ENCODE results near the gene RAG2.

RAG2 gene

DNA sequence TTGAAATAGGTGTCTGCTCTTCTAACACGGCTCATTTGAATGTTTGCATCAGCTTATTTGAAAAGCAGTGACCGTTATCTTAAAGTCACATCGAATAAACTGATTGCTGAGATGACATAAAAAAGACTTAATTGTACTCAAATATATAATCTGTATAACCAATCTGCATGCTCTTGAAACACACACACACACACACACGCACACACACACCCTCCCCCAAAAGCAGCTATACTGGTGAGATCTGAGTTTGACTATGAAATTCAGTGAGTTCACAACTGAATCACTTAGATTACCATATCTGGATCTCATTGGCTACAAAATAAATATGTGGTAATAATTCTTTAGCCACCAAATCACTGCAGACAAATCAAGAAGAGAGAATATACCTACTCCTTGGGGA is 7.5 kb downstream of the RAG2 start:
- H3K79me2 ChIP-seq (ENCODE audit: insufficient read depth, low read depth): no peaks in the 10 kb centered on the region
- H3K36me3 ChIP-seq (ENCODE audit: insufficient read depth): no peaks in the 10 kb centered on the region

DNA sequence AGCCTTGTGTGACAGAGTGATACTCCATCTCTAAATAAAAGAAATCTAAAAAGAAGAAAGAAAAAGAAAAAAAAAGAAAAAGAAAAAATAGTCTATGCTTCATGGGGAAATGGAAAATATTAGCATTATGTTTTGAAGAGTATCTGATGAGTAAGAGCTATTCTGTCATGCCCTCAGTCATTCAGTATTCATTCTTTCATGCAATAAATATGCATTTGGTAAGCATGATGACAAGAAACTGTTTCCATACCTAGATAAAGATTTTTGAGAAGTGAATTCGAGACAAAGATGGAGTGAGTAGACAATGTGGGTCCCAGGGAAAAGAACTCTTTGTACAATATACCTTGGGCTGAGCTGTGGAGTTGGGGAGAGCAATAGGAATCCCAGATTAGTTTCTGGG is 9.9 kb downstream of the RAG2 start:
- no peaks in the 10 kb centered on the region for H3K27me3 ChIP-seq (ENCODE audit: insufficient read depth, low read depth)
- no peak overlapping the region for H3K4me3 ChIP-seq (IDR thresholded peaks at IDR 0.05; ENCODE audit: insufficient read depth, low read depth, low read length)
- H3K4me1 ChIP-seq (ENCODE audit: low read depth, poor library complexity, severe bottlenecking): no peaks in the 10 kb centered on the region
- H2AFZ ChIP-seq (ENCODE audit: low read depth): no peak overlapping the region
- H3K36me3 ChIP-seq (ENCODE audit: insufficient read depth): no peaks in the 10 kb centered on the region
- H3K4me2 ChIP-seq: no peak overlapping the region
- H4K20me1 ChIP-seq (ENCODE audit: insufficient read depth): no peaks in the 10 kb centered on the region
- no peak overlapping the region for H3K27ac ChIP-seq
- H3K9ac ChIP-seq: no peak overlapping the region
- TF ChIP-seq, protein P1, sequence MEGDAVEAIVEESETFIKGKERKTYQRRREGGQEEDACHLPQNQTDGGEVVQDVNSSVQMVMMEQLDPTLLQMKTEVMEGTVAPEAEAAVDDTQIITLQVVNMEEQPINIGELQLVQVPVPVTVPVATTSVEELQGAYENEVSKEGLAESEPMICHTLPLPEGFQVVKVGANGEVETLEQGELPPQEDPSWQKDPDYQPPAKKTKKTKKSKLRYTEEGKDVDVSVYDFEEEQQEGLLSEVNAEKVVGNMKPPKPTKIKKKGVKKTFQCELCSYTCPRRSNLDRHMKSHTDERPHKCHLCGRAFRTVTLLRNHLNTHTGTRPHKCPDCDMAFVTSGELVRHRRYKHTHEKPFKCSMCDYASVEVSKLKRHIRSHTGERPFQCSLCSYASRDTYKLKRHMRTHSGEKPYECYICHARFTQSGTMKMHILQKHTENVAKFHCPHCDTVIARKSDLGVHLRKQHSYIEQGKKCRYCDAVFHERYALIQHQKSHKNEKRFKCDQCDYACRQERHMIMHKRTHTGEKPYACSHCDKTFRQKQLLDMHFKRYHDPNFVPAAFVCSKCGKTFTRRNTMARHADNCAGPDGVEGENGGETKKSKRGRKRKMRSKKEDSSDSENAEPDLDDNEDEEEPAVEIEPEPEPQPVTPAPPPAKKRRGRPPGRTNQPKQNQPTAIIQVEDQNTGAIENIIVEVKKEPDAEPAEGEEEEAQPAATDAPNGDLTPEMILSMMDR (conservative IDR thresholded peaks at IDR 0.05; ENCODE audit: low read depth, low read length): no peak
- no peaks in the 10 kb centered on the region for H3K79me2 ChIP-seq (ENCODE audit: insufficient read depth, low read depth)

More for the DNA sequence above, 7.5 kb downstream of the RAG2 start:
- Histone ChIP-seq H3K27ac (no peak overlapping the region), H3K27me3 (ENCODE audit: insufficient read depth, low read depth) (no peaks in the 10 kb centered on the region), H4K20me1 (ENCODE audit: insufficient read depth) (no peaks in the 10 kb centered on the region), H3K4me2 (no peak overlapping the region), H3K9ac (no peak overlapping the region), H3K4me1 (ENCODE audit: low read depth, poor library complexity, severe bottlenecking) (no peaks in the 10 kb centered on the region), H3K4me3 (IDR thresholded peaks at IDR 0.05; ENCODE audit: insufficient read depth, low read depth, low read length) (no peak overlapping the region), H2AFZ (ENCODE audit: low read depth) (no peak overlapping the region)
- TF ChIP-seq, protein P1 (conservative IDR thresholded peaks at IDR 0.05; ENCODE audit: low read depth, low read length): no peak

DNA sequence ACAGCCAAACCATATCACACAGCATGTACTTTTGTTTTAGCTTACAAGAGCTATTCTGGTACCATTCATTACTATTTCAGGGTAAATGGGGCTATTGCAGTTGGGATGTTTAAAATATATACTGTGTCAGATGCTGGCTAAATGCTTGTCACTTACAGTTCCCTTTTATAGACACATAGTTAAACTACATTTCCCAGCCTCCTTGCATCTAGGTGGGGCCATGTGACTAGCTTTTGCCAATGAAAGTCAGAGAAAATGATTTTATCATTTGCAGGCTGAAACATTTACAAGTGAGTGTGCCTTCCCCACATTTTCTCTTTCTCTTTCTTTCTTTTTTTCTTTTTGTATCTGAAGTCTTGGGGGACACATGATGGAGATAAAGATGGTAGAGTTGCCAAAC is 11.5 kb downstream of the RAG2 start:
- Histone ChIP-seq H4K20me1 (ENCODE audit: insufficient read depth) (no peaks in the 10 kb centered on the region), H3K79me2 (ENCODE audit: insufficient read depth, low read depth) (no peaks in the 10 kb centered on the region), H3K4me2 (no peak overlapping the region), H3K9ac (no peak overlapping the region), H3K27ac (no peak overlapping the region), H2AFZ (ENCODE audit: low read depth) (no peak overlapping the region), H3K36me3 (ENCODE audit: insufficient read depth) (no peaks in the 10 kb centered on the region), H3K27me3 (ENCODE audit: insufficient read depth, low read depth) (no peaks in the 10 kb centered on the region), H3K4me1 (ENCODE audit: low read depth, poor library complexity, severe bottlenecking) (no peaks in the 10 kb centered on the region), H3K4me3 (IDR thresholded peaks at IDR 0.05; ENCODE audit: insufficient read depth, low read depth, low read length) (no peak overlapping the region)
- TF ChIP-seq, protein P1 (conservative IDR thresholded peaks at IDR 0.05; ENCODE audit: low read depth, low read length): no peak

DNA sequence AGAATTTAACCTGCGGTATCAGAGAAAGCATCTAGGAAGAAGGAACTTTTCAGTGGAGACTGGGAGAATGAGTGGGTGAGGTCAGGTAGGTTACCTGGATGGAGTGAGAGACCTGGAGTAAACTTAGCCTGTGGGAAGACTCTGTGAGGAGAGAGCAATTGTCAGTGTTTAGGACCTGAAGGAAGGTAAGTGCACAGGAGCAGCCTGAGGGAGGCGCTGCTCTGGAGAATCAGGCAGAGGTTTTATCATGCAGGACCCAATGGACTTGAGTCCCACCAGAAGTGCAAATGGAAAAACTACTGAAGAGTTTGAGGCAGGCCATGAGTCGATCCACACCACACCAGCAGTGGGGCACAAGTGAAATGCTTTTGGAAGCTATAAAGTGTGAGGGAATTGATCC is 14.4 kb downstream of the RAG2 start:
- no peaks in the 10 kb centered on the region for H3K4me1 ChIP-seq (ENCODE audit: low read depth, poor library complexity, severe bottlenecking)
- no peak overlapping the region for H3K9ac ChIP-seq
- H3K4me2 ChIP-seq: no peak overlapping the region
- TF ChIP-seq, protein P1 (conservative IDR thresholded peaks at IDR 0.05; ENCODE audit: low read depth, low read length): no peak
- no peaks in the 10 kb centered on the region for H4K20me1 ChIP-seq (ENCODE audit: insufficient read depth)
- no peaks in the 10 kb centered on the region for H3K27me3 ChIP-seq (ENCODE audit: insufficient read depth, low read depth)
- no peak overlapping the region for H3K4me3 ChIP-seq (IDR thresholded peaks at IDR 0.05; ENCODE audit: insufficient read depth, low read depth, low read length)
- H3K36me3 ChIP-seq (ENCODE audit: insufficient read depth): no peaks in the 10 kb centered on the region
- no peak overlapping the region for H2AFZ ChIP-seq (ENCODE audit: low read depth)
- no peaks in the 10 kb centered on the region for H3K79me2 ChIP-seq (ENCODE audit: insufficient read depth, low read depth)
- H3K27ac ChIP-seq: no peak overlapping the region
